Measurements from ENCODE around the gene MDP1.

DNA sequence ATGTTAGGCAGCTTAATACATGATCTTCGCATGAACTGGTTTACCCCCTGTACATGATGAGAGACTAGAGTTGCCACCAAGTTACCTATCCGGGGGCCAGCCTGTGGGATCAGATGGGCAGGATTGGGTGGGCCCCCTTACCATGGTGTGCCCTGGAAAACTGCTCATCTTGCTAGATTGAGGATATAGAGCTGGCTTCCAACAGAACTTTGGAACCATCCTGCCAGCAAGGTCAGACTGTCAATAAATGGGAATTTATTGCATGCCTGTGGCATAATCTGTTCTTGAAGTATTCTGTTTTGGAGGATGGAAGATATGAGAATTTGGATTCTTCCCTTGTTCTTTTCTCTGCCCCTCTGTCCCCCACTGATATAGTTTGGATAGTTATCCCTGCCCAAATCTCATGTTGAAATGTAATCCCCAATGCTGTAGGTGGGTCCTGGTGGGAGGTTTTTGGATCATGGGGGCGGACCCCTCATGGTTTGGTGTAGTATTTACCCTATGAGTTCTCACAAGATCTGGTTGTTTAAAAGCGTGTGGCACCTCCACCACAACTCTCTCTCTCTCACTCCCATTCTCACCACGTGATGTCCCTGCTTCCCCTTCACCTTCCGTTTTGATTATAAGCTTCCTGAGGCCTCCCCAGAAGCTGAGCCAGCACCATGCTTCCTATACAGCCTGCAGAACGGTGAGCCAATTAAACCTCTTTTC is 16.9 kb downstream of the MDP1 start:
- TF ChIP-seq, protein P1, sequence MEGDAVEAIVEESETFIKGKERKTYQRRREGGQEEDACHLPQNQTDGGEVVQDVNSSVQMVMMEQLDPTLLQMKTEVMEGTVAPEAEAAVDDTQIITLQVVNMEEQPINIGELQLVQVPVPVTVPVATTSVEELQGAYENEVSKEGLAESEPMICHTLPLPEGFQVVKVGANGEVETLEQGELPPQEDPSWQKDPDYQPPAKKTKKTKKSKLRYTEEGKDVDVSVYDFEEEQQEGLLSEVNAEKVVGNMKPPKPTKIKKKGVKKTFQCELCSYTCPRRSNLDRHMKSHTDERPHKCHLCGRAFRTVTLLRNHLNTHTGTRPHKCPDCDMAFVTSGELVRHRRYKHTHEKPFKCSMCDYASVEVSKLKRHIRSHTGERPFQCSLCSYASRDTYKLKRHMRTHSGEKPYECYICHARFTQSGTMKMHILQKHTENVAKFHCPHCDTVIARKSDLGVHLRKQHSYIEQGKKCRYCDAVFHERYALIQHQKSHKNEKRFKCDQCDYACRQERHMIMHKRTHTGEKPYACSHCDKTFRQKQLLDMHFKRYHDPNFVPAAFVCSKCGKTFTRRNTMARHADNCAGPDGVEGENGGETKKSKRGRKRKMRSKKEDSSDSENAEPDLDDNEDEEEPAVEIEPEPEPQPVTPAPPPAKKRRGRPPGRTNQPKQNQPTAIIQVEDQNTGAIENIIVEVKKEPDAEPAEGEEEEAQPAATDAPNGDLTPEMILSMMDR (IDR thresholded peaks at IDR 0.05): no peak
- TF ChIP-seq POLR2A (IDR thresholded peaks at IDR 0.05; ENCODE audit: low read depth): no peak
- no peak for TF ChIP-seq EP300 (IDR thresholded peaks at IDR 0.05)
